Activated CD8-positive, alpha-beta memory T cell treated with anti-CD3 and anti-CD28 coated beads, Interleukin-2, amount 10 ng/mL, durations not matched to agents 7 days and 5 days (primary cell): Measurements from ENCODE around the gene TBCC. TPM values are rescaled to one million over a fixed set of nuclear protein-coding genes. Genes with fewer than 3 reads are reported as not detected.
"Not testable (repeated sequence)": the region's sequence is repeated elsewhere in the genome, so short reads cannot be mapped to it uniquely, and the experiment has no call there.

ENCODE experiments used
- ATAC-seq: fragments of 150-1000 bp; cut with Tn5 transposase; one replicate; pipeline ENCODE4 v1.10.0; 2021; ENCODE audit warnings: moderate library complexity
- CTCF ChIA-PET: fragments of 350-600 bp; sonication (Branson Sonifier 250); formaldehyde crosslinking; loops from one replicate; lab custom pipeline; 2021; ENCODE audit warnings: antibody characterized with exemption; lab: Charles Lee
- DNase-seq: peaks from one replicate; pipeline ENCODE4 v3.0.0-alpha.2; 2020
- H3K27ac Mint-ChIP-seq: one replicate; pipeline ENCODE4 v1.8.0; 2021; ENCODE audit warnings: mild to moderate bottlenecking, mixed read lengths
- H3K27me3 Mint-ChIP-seq: one replicate; pipeline ENCODE4 v1.8.0; 2021; ENCODE audit warnings: mixed read lengths
- H3K36me3 Mint-ChIP-seq: one replicate; pipeline ENCODE4 v1.8.0; 2021; ENCODE audit warnings: mild to moderate bottlenecking, mixed read lengths
- H3K4me1 Mint-ChIP-seq: one replicate; pipeline ENCODE4 v1.8.0; 2021; ENCODE audit warnings: mixed read lengths
- H3K4me3 Mint-ChIP-seq: one replicate; pipeline ENCODE4 v1.8.0; 2021; ENCODE audit warnings: mild to moderate bottlenecking, moderate library complexity, mixed read lengths
- H3K9me3 Mint-ChIP-seq: one replicate; pipeline ENCODE4 v1.8.0; 2022; ENCODE audit warnings: low read depth, mixed read lengths
- total RNA-seq, 2 experiments: library from RNA; stranded (reverse); gene quantifications; one replicate each; pipeline ENCODE4 v1.2.3, GENCODE V29; 2021

TBCC gene
- total RNA-seq, 2 experiments from 2014 or later: 29.8 to 35.5 TPM

- H3K9me3 Mint-ChIP-seq: peaks cover 7% of the 10 kb centered on the region
- DNase-seq (no peak), ATAC-seq (no peak)
- H3K4me1 Mint-ChIP-seq: peaks cover 3% of the 10 kb centered on the region
- no peak overlapping the region for H3K4me3 Mint-ChIP-seq
- CTCF ChIA-PET: interaction anchor here (2.0 kb wide), 1 partner anchor 10 kb away, joined by 8 read pairs; no protein-coding TSS in a partner anchor
- H3K27ac Mint-ChIP-seq: no peak overlapping the region
- peaks cover 6% of the 10 kb centered on the region for H3K36me3 Mint-ChIP-seq
- peaks cover 3% of the 10 kb centered on the region for H3K27me3 Mint-ChIP-seq
Measured at GRCh38 chr6:42715871-42716270, 30.0 kb downstream of the TBCC start.

GRCh38 chr6:42714098-42714761 is 31.7 kb downstream of the TBCC start:
- Mint-ChIP-seq H3K9me3 (peaks cover 8% of the 10 kb centered on the region), H3K36me3 (peaks cover 8% of the 10 kb centered on the region), H3K27ac (no peak overlapping the region), H3K27me3 (no peaks in the 10 kb centered on the region), H3K4me3 (no peak overlapping the region), H3K4me1 (peaks cover 3% of the 10 kb centered on the region)
- ATAC-seq: no peak
- CTCF ChIA-PET: interaction anchor here (1.1 to 2.0 kb wide), 3 partner anchors 11 to 430 kb away, joined by 3 to 8 read pairs (median 5); no protein-coding TSS in a partner anchor
- no peak for DNase-seq

- CTCF ChIA-PET: interaction anchor here (0.6 kb wide), 1 partner anchor 36 kb away, joined by 3 read pairs; no protein-coding TSS in a partner anchor
- no peak overlapping the region for H3K27ac Mint-ChIP-seq
- no peak for ATAC-seq
- peaks cover 10% of the 10 kb centered on the region for H3K4me1 Mint-ChIP-seq
- peaks cover 8% of the 10 kb centered on the region for H3K9me3 Mint-ChIP-seq
- H3K36me3 Mint-ChIP-seq: peaks cover 8% of the 10 kb centered on the region
- DNase-seq: no peak
- no peak overlapping the region for H3K4me3 Mint-ChIP-seq
- no peaks in the 10 kb centered on the region for H3K27me3 Mint-ChIP-seq
Measured at GRCh38 chr6:42711930-42712329, 34.0 kb downstream of the TBCC start.

GRCh38 chr6:42710316-42710715 is 35.6 kb downstream of the TBCC start:
- H3K36me3 Mint-ChIP-seq: peaks cover 8% of the 10 kb centered on the region
- no peak overlapping the region for H3K4me3 Mint-ChIP-seq
- no peak overlapping the region for H3K27ac Mint-ChIP-seq
- ATAC-seq: no peak
- peaks cover 10% of the 10 kb centered on the region for H3K4me1 Mint-ChIP-seq
- no peak for DNase-seq
- peaks cover 8% of the 10 kb centered on the region for H3K9me3 Mint-ChIP-seq
- CTCF ChIA-PET: no interaction called here
- H3K27me3 Mint-ChIP-seq: no peaks in the 10 kb centered on the region

- H3K27me3 Mint-ChIP-seq: no peaks in the 10 kb centered on the region
- H3K27ac Mint-ChIP-seq: no peak overlapping the region
- H3K9me3 Mint-ChIP-seq: peaks cover 8% of the 10 kb centered on the region
- H3K4me1 Mint-ChIP-seq: peaks cover 10% of the 10 kb centered on the region
- CTCF ChIA-PET: no interaction called here
- no peak overlapping the region for H3K4me3 Mint-ChIP-seq
- ATAC-seq (no peak), DNase-seq (no peak)
- H3K36me3 Mint-ChIP-seq: peaks cover 8% of the 10 kb centered on the region
Measured at GRCh38 chr6:42709871-42710270, 36.0 kb downstream of the TBCC start.

GRCh38 chr6:42708096-42708495 is 37.8 kb downstream of the TBCC start:
- H3K9me3 Mint-ChIP-seq: peaks cover 8% of the 10 kb centered on the region

GRCh38 chr6:42707595-42707994 is 38.3 kb downstream of the TBCC start:
- Mint-ChIP-seq H3K9me3 (peaks cover 8% of the 10 kb centered on the region), H3K4me3 (no peak overlapping the region), H3K4me1 (peaks cover 7% of the 10 kb centered on the region), H3K27me3 (no peaks in the 10 kb centered on the region), H3K36me3 (peaks cover 8% of the 10 kb centered on the region), H3K27ac (no peak overlapping the region)
- CTCF ChIA-PET: interaction anchor here (0.5 kb wide), 2 partner anchors 12 to 166 kb away, joined by 3 read pairs; no protein-coding TSS in a partner anchor
- DNase-seq: no peak
- peak; percentile 55 for ATAC-seq

More at GRCh38 chr6:42708096-42708495, 37.8 kb downstream of the TBCC start:
- Mint-ChIP-seq H3K27me3 (no peaks in the 10 kb centered on the region), H3K4me1 (peaks cover 7% of the 10 kb centered on the region), H3K36me3 (peaks cover 8% of the 10 kb centered on the region), H3K27ac (no peak overlapping the region), H3K4me3 (no peak overlapping the region)
- CTCF ChIA-PET: interaction anchor here (0.5 kb wide), 1 partner anchor 11 kb away, joined by 3 read pairs; no protein-coding TSS in a partner anchor
- ATAC-seq (no peak), DNase-seq (no peak)

- no peak overlapping the region for H3K4me3 Mint-ChIP-seq
- ATAC-seq: no peak
- H3K27ac Mint-ChIP-seq: no peak overlapping the region
- CTCF ChIA-PET: interaction anchor here (0.8 to 1.9 kb wide), 2 partner anchors 21 to 41 kb away, joined by 3 to 6 read pairs; partner anchors contain the start of gene TBCC
- no peak for DNase-seq
- H3K4me1 Mint-ChIP-seq: peaks cover 15% of the 10 kb centered on the region
- H3K36me3 Mint-ChIP-seq: no peaks in the 10 kb centered on the region
- no peaks in the 10 kb centered on the region for H3K9me3 Mint-ChIP-seq
- no peaks in the 10 kb centered on the region for H3K27me3 Mint-ChIP-seq
Measured at GRCh38 chr6:42704937-42705374, 40.9 kb downstream of the TBCC start.

- Mint-ChIP-seq H3K36me3 (no peaks in the 10 kb centered on the region), H3K27me3 (no peaks in the 10 kb centered on the region), H3K27ac (no peak overlapping the region), H3K9me3 (no peaks in the 10 kb centered on the region), H3K4me1 (peaks cover 15% of the 10 kb centered on the region), H3K4me3 (no peak overlapping the region)
- ATAC-seq (no peak), DNase-seq (no peak)
- CTCF ChIA-PET: interaction anchor here (0.8 to 1.9 kb wide), 3 partner anchors 11 to 42 kb away, joined by 3 to 6 read pairs (median 6); partner anchors contain the start of gene TBCC
Measured at GRCh38 chr6:42704251-42704936, 41.5 kb downstream of the TBCC start.

GRCh38 chr6:42702786-42703185 is 43.1 kb downstream of the TBCC start:
- CTCF ChIA-PET: interaction anchor here (1.3 to 2.7 kb wide), 2 partner anchors 10 to 23 kb away, joined by 6 to 8 read pairs; no protein-coding TSS in a partner anchor
- not testable (repeated sequence) for DNase-seq, H3K27ac Mint-ChIP-seq

GRCh38 chr6:42702200-42702599 is 43.7 kb downstream of the TBCC start:
- Mint-ChIP-seq H3K27ac (no peak overlapping the region), H3K4me3 (no peak overlapping the region), H3K4me1 (peaks cover 10% of the 10 kb centered on the region), H3K27me3 (no peaks in the 10 kb centered on the region), H3K9me3 (no peaks in the 10 kb centered on the region), H3K36me3 (no peaks in the 10 kb centered on the region)
- DNase-seq: no peak
- CTCF ChIA-PET: interaction anchor here (2.7 kb wide), 1 partner anchor 24 kb away, joined by 8 read pairs; no protein-coding TSS in a partner anchor
- peak; percentile 30 for ATAC-seq

More at GRCh38 chr6:42702786-42703185, 43.1 kb downstream of the TBCC start:
- not testable (repeated sequence) for H3K27me3 Mint-ChIP-seq, ATAC-seq, H3K9me3 Mint-ChIP-seq, H3K4me3 Mint-ChIP-seq, H3K36me3 Mint-ChIP-seq
- H3K4me1 Mint-ChIP-seq: peaks cover 15% of the 10 kb centered on the region

GRCh38 chr6:42698217-42698616 is 47.7 kb downstream of the TBCC start:
- Mint-ChIP-seq H3K4me3 (no peak overlapping the region), H3K27ac (no peak overlapping the region), H3K4me1 (peaks cover 25% of the 10 kb centered on the region), H3K36me3 (peaks cover 6% of the 10 kb centered on the region), H3K27me3 (no peaks in the 10 kb centered on the region), H3K9me3 (no peaks in the 10 kb centered on the region)
- ATAC-seq (no peak), DNase-seq (no peak)
- CTCF ChIA-PET: interaction anchor here (0.7 kb wide), 1 partner anchor 1096 kb away, joined by 3 read pairs; no protein-coding TSS in a partner anchor

GRCh38 chr6:42697268-42697655 is 48.6 kb downstream of the TBCC start:
- peaks cover 32% of the 10 kb centered on the region for H3K4me1 Mint-ChIP-seq
- H3K4me3 Mint-ChIP-seq: no peak overlapping the region
- H3K27me3 Mint-ChIP-seq: no peaks in the 10 kb centered on the region
- CTCF ChIA-PET: interaction anchor here (1.1 kb wide), 1 partner anchor 29 kb away, joined by 3 read pairs; no protein-coding TSS in a partner anchor
- no peak for DNase-seq
- no peak for ATAC-seq
- H3K36me3 Mint-ChIP-seq: peaks cover 12% of the 10 kb centered on the region
- no peak overlapping the region for H3K27ac Mint-ChIP-seq
- H3K9me3 Mint-ChIP-seq: no peaks in the 10 kb centered on the region
